GM23248 (cell line): ENCODE measurements around the gene DEPDC1. TPM values are rescaled to one million over a fixed set of nuclear protein-coding genes. Genes with fewer than 3 reads are reported as not detected.

Source experiments
- DNase-seq: peaks from one replicate; pipeline ENCODE4 v3.0.0-alpha.2; 2015
- H2AFZ ChIP-seq: fragments of 200-600 bp; sonication (generic); 2 replicates; pipeline ENCODE4 v1.6.1; 2016; ENCODE audit warnings: antibody characterized with exemption
- H3F3A ChIP-seq: fragments of 200-600 bp; sonication (generic); 2 replicates; pipeline ENCODE4 v1.6.1; 2016; ENCODE audit warnings: mild to moderate bottlenecking, antibody characterized with exemption, mixed run types; ENCODE audit not compliant: insufficient read depth
- H3K27ac ChIP-seq: fragments of 200-600 bp; sonication (generic); 2 replicates; pipeline ENCODE4 v1.5.1; 2016; ENCODE audit warnings: mild to moderate bottlenecking
- H3K27me3 ChIP-seq: fragments of 200-600 bp; sonication (generic); replicated peaks from 2 replicates; pipeline ENCODE4 v1.6.1; 2016; ENCODE audit warnings: mild to moderate bottlenecking; ENCODE audit not compliant: insufficient read depth
- H3K36me3 ChIP-seq: fragments of 200-600 bp; sonication (generic); 2 replicates; pipeline ENCODE4 v1.6.1; 2016; ENCODE audit warnings: low read depth, mild to moderate bottlenecking
- H3K4me1 ChIP-seq: fragments of 200-600 bp; sonication (generic); 2 replicates; pipeline ENCODE4 v1.6.1; 2016; ENCODE audit warnings: mild to moderate bottlenecking; ENCODE audit not compliant: insufficient read depth
- H3K4me2 ChIP-seq: fragments of 200-600 bp; sonication (generic); one replicate; pipeline ENCODE4 v1.6.1; 2016; ENCODE audit warnings: mild to moderate bottlenecking; ENCODE audit not compliant: unreplicated experiment
- H3K4me3 ChIP-seq: fragments of 200-600 bp; sonication (generic); 2 replicates; pipeline ENCODE4 v1.5.1; 2016; ENCODE audit warnings: mild to moderate bottlenecking
- H3K79me2 ChIP-seq: fragments of 200-600 bp; sonication (generic); 2 replicates; pipeline ENCODE4 v1.6.1; 2016; ENCODE audit warnings: mild to moderate bottlenecking; ENCODE audit not compliant: insufficient read depth
- H3K9ac ChIP-seq: fragments of 200-600 bp; sonication (generic); 2 replicates; pipeline ENCODE4 v1.6.1; 2016; ENCODE audit warnings: mild to moderate bottlenecking
- H3K9me2 ChIP-seq: fragments of 200-600 bp; sonication (generic); 2 replicates; pipeline ENCODE4 v1.6.1; 2016; ENCODE audit warnings: mixed run types, mild to moderate bottlenecking, moderate library complexity; ENCODE audit not compliant: insufficient read depth
- H3K9me3 ChIP-seq: fragments of 200-600 bp; sonication (generic); one replicate; pipeline ENCODE4 v1.6.1; 2017; ENCODE audit warnings: low read depth
- H4K20me1 ChIP-seq: fragments of 200-600 bp; sonication (generic); 2 replicates; pipeline ENCODE4 v1.6.0; 2016; ENCODE audit not compliant: insufficient read depth
- EZH2 ChIP-seq: fragments of 200-600 bp; sonication (generic); IDR thresholded peaks from 2 replicates; pipeline ENCODE4 v1.6.1; 2018; ENCODE audit warnings: antibody characterized with exemption, mild to moderate bottlenecking; ENCODE audit not compliant: insufficient read depth, poor library complexity, severe bottlenecking
- EZH2phosphoT487 ChIP-seq: fragments of 200-600 bp; sonication (generic); IDR thresholded peaks from 2 replicates; pipeline ENCODE4 v1.6.1; 2018; ENCODE audit warnings: antibody characterized with exemption, moderate library complexity, mild to moderate bottlenecking, low read depth; ENCODE audit not compliant: insufficient read depth
- WGBS, 2 experiments: methylation state at CpG; one replicate each; pipeline ENCODE4 v1.1.6; 2015 to 2017; ENCODE audit warnings: low lambda C conversion rate in 2 of 2, low coverage in 1 of 2; ENCODE audit errors: missing lambda C conversion rate in 2 of 2; 5-methylcytosine and 5-hydroxymethylcytosine counted together
- in situ Hi-C: fragments of 300-500 bp; cut with MboI; formaldehyde crosslinking; loops from 2 replicates; pipeline ENCODE4 v1.15.0; 2020
- polyA plus RNA-seq: library from polyadenylated mRNA; unstranded; fragments of >200 nt; fragmentation: Nextera tagmentation; extraction: Ambion mirVana; gene quantifications from 2 replicates; pipeline ENCODE4 v1.2.1, GENCODE V29; 2016
- total RNA-seq: library from RNA; depleted of rRNA; stranded (reverse); fragments of >200 nt; shearing (Covaris generic); gene quantifications from 2 replicates; pipeline ENCODE4 v1.2.3, GENCODE V29; 2014

DEPDC1 gene
- total and polyA plus RNA-seq, 2 experiments from 2014 or later, result 14.7 to 15.3 TPM

GRCh38 chr1:68525781-68526180, 28.9 kb upstream of the DEPDC1 start:
- H4K20me1 ChIP-seq, result no peaks in the 10 kb centered on the region
- no peaks in the 10 kb centered on the region for H3K36me3 ChIP-seq
- WGBS, 2 experiments, result 62 to 70% methylated on average over 2 of the region's 2 CpGs
- no peaks in the 10 kb centered on the region for H3K79me2 ChIP-seq
- no peak overlapping the region for H3K27ac ChIP-seq
- no peaks in the 10 kb centered on the region for H3K27me3 ChIP-seq
- no peaks in the 10 kb centered on the region; the same call in 1 of the 2 replicates for H3K9me2 ChIP-seq
- H3F3A ChIP-seq, result no peaks in the 10 kb centered on the region
- H3K9ac ChIP-seq, result no peak overlapping the region
- H2AFZ ChIP-seq, result no peak overlapping the region
- in situ Hi-C loops, result no loop called here
- no peak overlapping the region for H3K4me3 ChIP-seq
- no peak overlapping the region for H3K4me2 ChIP-seq
- H3K9me3 ChIP-seq, result no peaks in the 10 kb centered on the region
- TF ChIP-seq EZH2phosphoT487, result no peak
- no peak for TF ChIP-seq EZH2
- DNase-seq, result no peak
- no peaks in the 10 kb centered on the region for H3K4me1 ChIP-seq

GRCh38 chr1:68521286-68521685, 24.4 kb upstream of the DEPDC1 start:
- TF ChIP-seq EZH2, result no peak
- H3K4me3 ChIP-seq, result no peak overlapping the region
- H2AFZ ChIP-seq, result no peak overlapping the region
- no peak overlapping the region for H3K27ac ChIP-seq
- no peaks in the 10 kb centered on the region for H3F3A ChIP-seq
- in situ Hi-C loops, result no loop called here
- no peaks in the 10 kb centered on the region for H3K27me3 ChIP-seq
- H4K20me1 ChIP-seq, result no peaks in the 10 kb centered on the region
- no peak for DNase-seq
- no peaks in the 10 kb centered on the region for H3K79me2 ChIP-seq
- no peaks in the 10 kb centered on the region for H3K9me3 ChIP-seq
- H3K4me1 ChIP-seq, result no peaks in the 10 kb centered on the region
- H3K9me2 ChIP-seq, result no peaks in the 10 kb centered on the region
- H3K9ac ChIP-seq, result no peak overlapping the region
- no peak overlapping the region for H3K4me2 ChIP-seq
- H3K36me3 ChIP-seq, result no peaks in the 10 kb centered on the region

GRCh38 chr1:68516066-68516465, 19.2 kb upstream of the DEPDC1 start:
- Histone ChIP-seq H3K79me2 (no peaks in the 10 kb centered on the region), H3K4me3 (no peak overlapping the region), H3K9me2 (no peaks in the 10 kb centered on the region), H3K4me1 (no peaks in the 10 kb centered on the region), H3K9ac (no peak overlapping the region), H3F3A (no peaks in the 10 kb centered on the region), H3K4me2 (no peak overlapping the region), H3K9me3 (no peaks in the 10 kb centered on the region), H3K27ac (no peak overlapping the region), H2AFZ (0 out of 2 replicates have a peak overlapping the region, but pooled peaks have one; percentile 23), H4K20me1 (no peaks in the 10 kb centered on the region), H3K27me3 (no peaks in the 10 kb centered on the region), H3K36me3 (no peaks in the 10 kb centered on the region)
- no peak for TF ChIP-seq EZH2
- TF ChIP-seq EZH2phosphoT487, result no peak
- in situ Hi-C loops, result no loop called here
- WGBS, 2 experiments, result 16 to 17% methylated on average over 2 of the region's 2 CpGs
- DNase-seq, result peak; percentile 13

- 76 to 92% methylated on average over 2 of the region's 2 CpGs for WGBS, 2 experiments
- Histone ChIP-seq H3K27me3 (no peaks in the 10 kb centered on the region), H3K4me1 (no peaks in the 10 kb centered on the region), H3K27ac (no peak overlapping the region), H3F3A (no peaks in the 10 kb centered on the region), H3K79me2 (no peaks in the 10 kb centered on the region), H3K9me2 (no peaks in the 10 kb centered on the region), H3K4me3 (no peak overlapping the region), H3K4me2 (no peak overlapping the region), H3K9ac (no peak overlapping the region), H4K20me1 (no peaks in the 10 kb centered on the region), H2AFZ (no peak overlapping the region), H3K9me3 (no peaks in the 10 kb centered on the region), H3K36me3 (no peaks in the 10 kb centered on the region)
- TF ChIP-seq EZH2 (no peak), EZH2phosphoT487 (no peak)
- in situ Hi-C loops, result no loop called here
- no peak for DNase-seq
These were observed 14.4 kb upstream of the DEPDC1 start for GRCh38 chr1:68511254-68511653.

- no peak overlapping the region for H3K27ac ChIP-seq
- no peaks in the 10 kb centered on the region for H3K27me3 ChIP-seq
- H2AFZ ChIP-seq, result no peak overlapping the region
- DNase-seq, result peak; percentile 8
- 77 to 89% methylated on average over 3 of the region's 3 CpGs for WGBS, 2 experiments
- no peak overlapping the region for H3K4me2 ChIP-seq
- H3K9me2 ChIP-seq, result no peaks in the 10 kb centered on the region
- no peaks in the 10 kb centered on the region for H3K36me3 ChIP-seq
- H3K9ac ChIP-seq, result no peak overlapping the region
- H3K9me3 ChIP-seq, result no peaks in the 10 kb centered on the region
- H3K79me2 ChIP-seq, result no peaks in the 10 kb centered on the region
- H3K4me3 ChIP-seq, result no peak overlapping the region
- TF ChIP-seq EZH2phosphoT487, result no peak
- TF ChIP-seq EZH2, result no peak
- in situ Hi-C loops, result no loop called here
- no peaks in the 10 kb centered on the region for H3F3A ChIP-seq
- H4K20me1 ChIP-seq, result no peaks in the 10 kb centered on the region
- no peaks in the 10 kb centered on the region for H3K4me1 ChIP-seq
These were observed 9.5 kb upstream of the DEPDC1 start for GRCh38 chr1:68506386-68506785.
